ENCODE measurements around the gene TLE4. TPM values are rescaled to one million over a fixed set of nuclear protein-coding genes. Genes with fewer than 3 reads are reported as not detected.

Gene TLE4
- total and polyA plus RNA-seq, 2 of the 13 experiments (the other 11 are each of a cell fraction or from before 2014, with no cell fraction given), result 2.0 to 2.3 TPM

DNA sequence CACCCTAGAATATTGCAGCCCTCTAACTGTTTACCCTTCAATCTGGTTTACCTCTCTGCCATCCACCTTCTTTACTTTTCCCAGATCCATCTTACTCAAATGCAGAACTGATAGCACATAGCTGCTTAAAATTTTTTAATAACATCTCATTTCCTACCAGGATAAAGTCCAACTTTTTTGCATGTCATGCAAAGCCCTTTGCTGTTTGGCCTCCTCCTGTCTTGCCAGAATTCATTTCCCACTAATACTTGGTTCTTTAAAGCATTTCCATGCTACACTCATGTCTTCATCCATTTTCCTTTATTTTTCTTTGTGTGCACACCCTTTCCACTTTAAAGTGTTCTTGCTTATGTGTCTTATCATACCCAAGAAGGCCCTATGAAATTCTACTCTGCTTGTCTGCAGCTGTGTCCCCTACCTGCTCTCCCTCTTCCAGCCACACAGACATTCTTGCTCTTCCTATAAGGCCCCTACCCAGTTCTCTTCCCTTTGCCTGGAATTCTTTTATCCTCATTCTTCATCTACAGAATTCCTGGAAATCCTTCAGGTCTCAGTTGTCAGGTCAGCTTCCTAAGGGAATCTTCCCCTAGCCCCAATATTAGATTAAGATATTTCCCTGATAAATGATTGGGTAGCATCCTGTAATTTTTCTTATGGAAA lies 50.3 kb downstream of the TLE4 start (continued):
- TF ChIP-seq, protein P1, sequence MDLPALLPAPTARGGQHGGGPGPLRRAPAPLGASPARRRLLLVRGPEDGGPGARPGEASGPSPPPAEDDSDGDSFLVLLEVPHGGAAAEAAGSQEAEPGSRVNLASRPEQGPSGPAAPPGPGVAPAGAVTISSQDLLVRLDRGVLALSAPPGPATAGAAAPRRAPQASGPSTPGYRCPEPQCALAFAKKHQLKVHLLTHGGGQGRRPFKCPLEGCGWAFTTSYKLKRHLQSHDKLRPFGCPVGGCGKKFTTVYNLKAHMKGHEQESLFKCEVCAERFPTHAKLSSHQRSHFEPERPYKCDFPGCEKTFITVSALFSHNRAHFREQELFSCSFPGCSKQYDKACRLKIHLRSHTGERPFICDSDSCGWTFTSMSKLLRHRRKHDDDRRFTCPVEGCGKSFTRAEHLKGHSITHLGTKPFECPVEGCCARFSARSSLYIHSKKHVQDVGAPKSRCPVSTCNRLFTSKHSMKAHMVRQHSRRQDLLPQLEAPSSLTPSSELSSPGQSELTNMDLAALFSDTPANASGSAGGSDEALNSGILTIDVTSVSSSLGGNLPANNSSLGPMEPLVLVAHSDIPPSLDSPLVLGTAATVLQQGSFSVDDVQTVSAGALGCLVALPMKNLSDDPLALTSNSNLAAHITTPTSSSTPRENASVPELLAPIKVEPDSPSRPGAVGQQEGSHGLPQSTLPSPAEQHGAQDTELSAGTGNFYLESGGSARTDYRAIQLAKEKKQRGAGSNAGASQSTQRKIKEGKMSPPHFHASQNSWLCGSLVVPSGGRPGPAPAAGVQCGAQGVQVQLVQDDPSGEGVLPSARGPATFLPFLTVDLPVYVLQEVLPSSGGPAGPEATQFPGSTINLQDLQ (CRISPR knock-in tag; IDR thresholded peaks at IDR 0.05), result no peak
- no peak for TF ChIP-seq NAIF1 (CRISPR knock-in tag; IDR thresholded peaks at IDR 0.05; ENCODE audit: borderline replicate concordance)
- no peak for TF ChIP-seq SETDB1 (CRISPR knock-in tag; IDR thresholded peaks at IDR 0.05; ENCODE audit: borderline replicate concordance)
- TF ChIP-seq, protein P2, sequence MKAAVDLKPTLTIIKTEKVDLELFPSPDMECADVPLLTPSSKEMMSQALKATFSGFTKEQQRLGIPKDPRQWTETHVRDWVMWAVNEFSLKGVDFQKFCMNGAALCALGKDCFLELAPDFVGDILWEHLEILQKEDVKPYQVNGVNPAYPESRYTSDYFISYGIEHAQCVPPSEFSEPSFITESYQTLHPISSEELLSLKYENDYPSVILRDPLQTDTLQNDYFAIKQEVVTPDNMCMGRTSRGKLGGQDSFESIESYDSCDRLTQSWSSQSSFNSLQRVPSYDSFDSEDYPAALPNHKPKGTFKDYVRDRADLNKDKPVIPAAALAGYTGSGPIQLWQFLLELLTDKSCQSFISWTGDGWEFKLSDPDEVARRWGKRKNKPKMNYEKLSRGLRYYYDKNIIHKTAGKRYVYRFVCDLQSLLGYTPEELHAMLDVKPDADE (CRISPR knock-in tag; IDR thresholded peaks at IDR 0.05), result no peak
- no peak for TF ChIP-seq ZNF558 (CRISPR knock-in tag; IDR thresholded peaks at IDR 0.05; ENCODE audit: borderline replicate concordance)
- TF ChIP-seq RORA (CRISPR knock-in tag; IDR thresholded peaks at IDR 0.05), result no peak
- no peak for TF ChIP-seq NFRKB (IDR thresholded peaks at IDR 0.05)
- TF ChIP-seq ZNF644 (CRISPR knock-in tag; IDR thresholded peaks at IDR 0.05; ENCODE audit: low read depth), result no peak
- TF ChIP-seq ZNF251 (CRISPR knock-in tag; IDR thresholded peaks at IDR 0.05), result no peak
- TF ChIP-seq, protein P3, sequence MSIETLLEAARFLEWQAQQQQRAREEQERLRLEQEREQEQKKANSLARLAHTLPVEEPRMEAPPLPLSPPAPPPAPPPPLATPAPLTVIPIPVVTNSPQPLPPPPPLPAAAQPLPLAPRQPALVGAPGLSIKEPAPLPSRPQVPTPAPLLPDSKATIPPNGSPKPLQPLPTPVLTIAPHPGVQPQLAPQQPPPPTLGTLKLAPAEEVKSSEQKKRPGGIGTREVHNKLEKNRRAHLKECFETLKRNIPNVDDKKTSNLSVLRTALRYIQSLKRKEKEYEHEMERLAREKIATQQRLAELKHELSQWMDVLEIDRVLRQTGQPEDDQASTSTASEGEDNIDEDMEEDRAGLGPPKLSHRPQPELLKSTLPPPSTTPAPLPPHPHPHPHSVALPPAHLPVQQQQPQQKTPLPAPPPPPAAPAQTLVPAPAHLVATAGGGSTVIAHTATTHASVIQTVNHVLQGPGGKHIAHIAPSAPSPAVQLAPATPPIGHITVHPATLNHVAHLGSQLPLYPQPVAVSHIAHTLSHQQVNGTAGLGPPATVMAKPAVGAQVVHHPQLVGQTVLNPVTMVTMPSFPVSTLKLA (IDR thresholded peaks at IDR 0.05), result no peak
- no peak for TF ChIP-seq SOX6 (IDR thresholded peaks at IDR 0.05)
- no peak for TF ChIP-seq SOX6 (CRISPR knock-in tag; IDR thresholded peaks at IDR 0.05)
- TF ChIP-seq, protein P4, sequence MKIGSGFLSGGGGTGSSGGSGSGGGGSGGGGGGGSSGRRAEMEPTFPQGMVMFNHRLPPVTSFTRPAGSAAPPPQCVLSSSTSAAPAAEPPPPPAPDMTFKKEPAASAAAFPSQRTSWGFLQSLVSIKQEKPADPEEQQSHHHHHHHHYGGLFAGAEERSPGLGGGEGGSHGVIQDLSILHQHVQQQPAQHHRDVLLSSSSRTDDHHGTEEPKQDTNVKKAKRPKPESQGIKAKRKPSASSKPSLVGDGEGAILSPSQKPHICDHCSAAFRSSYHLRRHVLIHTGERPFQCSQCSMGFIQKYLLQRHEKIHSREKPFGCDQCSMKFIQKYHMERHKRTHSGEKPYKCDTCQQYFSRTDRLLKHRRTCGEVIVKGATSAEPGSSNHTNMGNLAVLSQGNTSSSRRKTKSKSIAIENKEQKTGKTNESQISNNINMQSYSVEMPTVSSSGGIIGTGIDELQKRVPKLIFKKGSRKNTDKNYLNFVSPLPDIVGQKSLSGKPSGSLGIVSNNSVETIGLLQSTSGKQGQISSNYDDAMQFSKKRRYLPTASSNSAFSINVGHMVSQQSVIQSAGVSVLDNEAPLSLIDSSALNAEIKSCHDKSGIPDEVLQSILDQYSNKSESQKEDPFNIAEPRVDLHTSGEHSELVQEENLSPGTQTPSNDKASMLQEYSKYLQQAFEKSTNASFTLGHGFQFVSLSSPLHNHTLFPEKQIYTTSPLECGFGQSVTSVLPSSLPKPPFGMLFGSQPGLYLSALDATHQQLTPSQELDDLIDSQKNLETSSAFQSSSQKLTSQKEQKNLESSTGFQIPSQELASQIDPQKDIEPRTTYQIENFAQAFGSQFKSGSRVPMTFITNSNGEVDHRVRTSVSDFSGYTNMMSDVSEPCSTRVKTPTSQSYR (CRISPR knock-in tag; IDR thresholded peaks at IDR 0.05; ENCODE audit: borderline replicate concordance), result no peak
- TF ChIP-seq ZNF749 (CRISPR knock-in tag; IDR thresholded peaks at IDR 0.05; ENCODE audit: borderline replicate concordance), result no peak

All from HepG2 (cell line).